Keratinocyte (primary cell): ENCODE measurements around the gene RAP1GAP2.

ENCODE experiments used
- CTCF ChIP-seq, 3 experiments: IDR thresholded peaks in 1 of 3; conservative IDR thresholded peaks in 1 of 3; optimal IDR thresholded peaks in 1 of 3; 2 replicates in 2 of 3; 3 replicates in 1 of 3; pipeline versions ENCODE3 to v1.5.1; 2011; ENCODE audit warnings: low read length in 3 of 3, mild to moderate bottlenecking in 3 of 3, moderate library complexity in 2 of 3, control low read depth in 1 of 3, inconsistent platforms in 1 of 3; ENCODE audit not compliant: insufficient read depth in 2 of 3; ENCODE audit errors: extremely low read depth in 1 of 3
- EZH2 ChIP-seq: IDR thresholded peaks from one replicate; pipeline ENCODE4 v1.6.1; 2012; ENCODE audit warnings: inconsistent platforms, mild to moderate bottlenecking, low read length, moderate library complexity

- no peak for TF ChIP-seq EZH2
- TF ChIP-seq CTCF (optimal IDR thresholded peaks at IDR 0.05 in 1 of 3, IDR thresholded peaks at IDR 0.05 in 1 of 3, conservative IDR thresholded peaks at IDR 0.05 in 1 of 3; ENCODE audit: extremely low read depth in 1 of 3, insufficient read depth in 2 of 3, low read length in 3 of 3) = no peak
Measured at GRCh38 chr17:3035256-3035967, 239.2 kb downstream of the RAP1GAP2 start.
